ENCODE measurements around the gene SNRPD3. TPM values are rescaled to one million over a fixed set of nuclear protein-coding genes. Genes with fewer than 3 reads are reported as not detected.

SNRPD3 gene
- total and polyA plus RNA-seq, 8 donors: 75.6 to 153 (median 115) TPM

GRCh38 chr22:24514241-24515026 is 41.4 kb upstream of the SNRPD3 start:
- intact Hi-C loops (cut with DNase I; ENCODE audit: low total_unique reads): no loop called here
- Histone ChIP-seq H3K9me3 (no peaks in the 10 kb centered on the region), H3K4me3 (no peak overlapping the region), H3K36me3 (no peaks in the 10 kb centered on the region), H3K4me1 (peaks cover 29 to 61% (median 45%) of the 10 kb centered on the region in 4 donors), H3K27ac (peak overlapping the region in 1 of 5 donors; percentile 32), H3K27me3 (no peaks in the 10 kb centered on the region)
- no peak for TF ChIP-seq EP300 (IDR thresholded peaks at IDR 0.05)
- TF ChIP-seq POLR2A (IDR thresholded peaks at IDR 0.05): no peak
- TF ChIP-seq, protein P1, sequence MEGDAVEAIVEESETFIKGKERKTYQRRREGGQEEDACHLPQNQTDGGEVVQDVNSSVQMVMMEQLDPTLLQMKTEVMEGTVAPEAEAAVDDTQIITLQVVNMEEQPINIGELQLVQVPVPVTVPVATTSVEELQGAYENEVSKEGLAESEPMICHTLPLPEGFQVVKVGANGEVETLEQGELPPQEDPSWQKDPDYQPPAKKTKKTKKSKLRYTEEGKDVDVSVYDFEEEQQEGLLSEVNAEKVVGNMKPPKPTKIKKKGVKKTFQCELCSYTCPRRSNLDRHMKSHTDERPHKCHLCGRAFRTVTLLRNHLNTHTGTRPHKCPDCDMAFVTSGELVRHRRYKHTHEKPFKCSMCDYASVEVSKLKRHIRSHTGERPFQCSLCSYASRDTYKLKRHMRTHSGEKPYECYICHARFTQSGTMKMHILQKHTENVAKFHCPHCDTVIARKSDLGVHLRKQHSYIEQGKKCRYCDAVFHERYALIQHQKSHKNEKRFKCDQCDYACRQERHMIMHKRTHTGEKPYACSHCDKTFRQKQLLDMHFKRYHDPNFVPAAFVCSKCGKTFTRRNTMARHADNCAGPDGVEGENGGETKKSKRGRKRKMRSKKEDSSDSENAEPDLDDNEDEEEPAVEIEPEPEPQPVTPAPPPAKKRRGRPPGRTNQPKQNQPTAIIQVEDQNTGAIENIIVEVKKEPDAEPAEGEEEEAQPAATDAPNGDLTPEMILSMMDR (IDR thresholded peaks at IDR 0.05): no peak
- no peak for TF ChIP-seq POLR2AphosphoS5 (IDR thresholded peaks at IDR 0.05)
- WGBS, 5 donors: 39 to 53% (median 45%) methylated on average over 12 to 14 of the region's 14 CpGs
- peak; percentile 40 to 62 for DNase-seq

DNA sequence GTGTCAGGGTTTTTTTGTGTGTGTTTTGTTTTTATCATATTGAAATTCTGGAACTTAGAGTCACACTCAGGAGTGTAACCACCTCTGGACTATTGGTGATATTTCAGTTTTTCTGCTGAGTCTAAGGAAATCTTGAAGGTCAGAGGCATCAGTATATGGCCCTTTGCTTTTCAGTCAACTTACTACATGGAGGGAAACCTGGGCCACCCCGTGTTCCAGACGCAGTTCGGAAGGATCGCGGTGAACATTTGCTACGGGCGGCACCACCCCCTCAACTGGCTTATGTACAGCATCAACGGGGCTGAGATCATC is 40.8 kb upstream of the SNRPD3 start:
- WGBS, 5 donors: 90 to 98% (median 94%) methylated on average over 8 of the region's 8 CpGs
- TF ChIP-seq POLR2AphosphoS5 (IDR thresholded peaks at IDR 0.05) (no peak), POLR2A (IDR thresholded peaks at IDR 0.05) (no peak), EP300 (IDR thresholded peaks at IDR 0.05) (no peak)
- TF ChIP-seq, protein P1 (IDR thresholded peaks at IDR 0.05): no peak
- Histone ChIP-seq H3K9me3 (no peaks in the 10 kb centered on the region), H3K4me1 (peaks cover 28 to 61% (median 46%) of the 10 kb centered on the region in 4 donors), H3K27ac (no peak overlapping the region), H3K36me3 (no peaks in the 10 kb centered on the region), H3K4me3 (no peak overlapping the region), H3K27me3 (no peaks in the 10 kb centered on the region)
- DNase-seq: no peak
- intact Hi-C loops (cut with DNase I; ENCODE audit: low total_unique reads): no loop called here

DNA sequence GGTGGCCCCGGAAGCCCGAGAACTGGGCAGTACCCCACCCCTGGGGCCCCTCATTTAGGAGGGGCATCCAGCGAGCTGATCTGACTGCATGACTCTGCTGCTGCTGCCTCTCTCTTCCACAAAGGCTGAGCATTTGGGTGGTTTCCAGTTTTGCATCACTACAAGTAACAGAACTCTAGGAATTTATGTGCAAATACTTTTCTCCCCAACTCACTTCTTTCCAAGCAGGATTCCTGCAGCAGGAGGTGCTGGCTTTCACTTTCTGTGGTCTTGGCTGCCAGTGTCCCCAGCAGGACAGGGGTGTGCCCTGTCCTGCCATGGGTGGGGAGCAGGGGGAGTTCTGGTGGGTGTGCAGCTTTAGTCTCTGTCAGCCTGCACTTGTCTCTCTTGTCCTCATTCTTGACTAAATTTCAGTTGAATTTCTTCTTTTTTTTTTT is 39.5 kb upstream of the SNRPD3 start:
- intact Hi-C loops (cut with DNase I; ENCODE audit: low total_unique reads): no loop called here
- 3 to 54% (median 22%) methylated on average over 3 of the region's 3 CpGs for WGBS, 5 donors
- Histone ChIP-seq H3K4me3 (no peak overlapping the region), H3K36me3 (no peaks in the 10 kb centered on the region), H3K9me3 (no peaks in the 10 kb centered on the region), H3K4me1 (peaks cover 15 to 51% (median 38%) of the 10 kb centered on the region in 4 donors), H3K27me3 (no peaks in the 10 kb centered on the region), H3K27ac (peak overlapping the region in 1 of 5 donors; percentile 4)
- TF ChIP-seq EP300 (IDR thresholded peaks at IDR 0.05) (no peak), POLR2A (IDR thresholded peaks at IDR 0.05) (no peak), POLR2AphosphoS5 (IDR thresholded peaks at IDR 0.05) (no peak)
- TF ChIP-seq, protein P1 (IDR thresholded peaks at IDR 0.05): no peak
- DNase-seq: peak in 1 of 2 donors; percentile 85

- Histone ChIP-seq H3K27ac (no peak overlapping the region), H3K27me3 (no peaks in the 10 kb centered on the region), H3K9me3 (no peaks in the 10 kb centered on the region), H3K4me3 (no peak overlapping the region), H3K36me3 (no peaks in the 10 kb centered on the region), H3K4me1 (peaks cover 14 to 47% (median 38%) of the 10 kb centered on the region in 4 donors)
- DNase-seq: no peak
- TF ChIP-seq POLR2A (IDR thresholded peaks at IDR 0.05) (no peak), EP300 (IDR thresholded peaks at IDR 0.05) (no peak), POLR2AphosphoS5 (IDR thresholded peaks at IDR 0.05) (no peak)
- TF ChIP-seq, protein P1 (IDR thresholded peaks at IDR 0.05): no peak
- WGBS, 5 donors: 72 to 100% (median 83%) methylated on average over 1 to 2 of the region's 2 CpGs
- intact Hi-C loops (cut with DNase I; ENCODE audit: low total_unique reads): no loop called here
Measured at GRCh38 chr22:24517446-24517845, 38.4 kb upstream of the SNRPD3 start.

All from stomach (tissue), 9 donors.